ENCODE data around the gene IPO5.
A peak's percentile ranks its signal among the peaks of the same experiment; 100 is the strongest.

Gene IPO5

GRCh38 chr13:98048265-98048664 is 94.8 kb downstream of the IPO5 start:
- Histone ChIP-seq H2BK120ac (ENCODE audit: low read depth, low read length) (no peak overlapping the region), H3K27ac (replicated peaks; ENCODE audit: low read length) (no peak overlapping the region)
- no CpG with 5 or more reads among the region's 9 CpGs for WGBS, 2 donors (ENCODE audit: extremely low coverage in 2 of 2, insufficient read length in 2 of 2, insufficient replicate concordance in 1 of 2)

DNA sequence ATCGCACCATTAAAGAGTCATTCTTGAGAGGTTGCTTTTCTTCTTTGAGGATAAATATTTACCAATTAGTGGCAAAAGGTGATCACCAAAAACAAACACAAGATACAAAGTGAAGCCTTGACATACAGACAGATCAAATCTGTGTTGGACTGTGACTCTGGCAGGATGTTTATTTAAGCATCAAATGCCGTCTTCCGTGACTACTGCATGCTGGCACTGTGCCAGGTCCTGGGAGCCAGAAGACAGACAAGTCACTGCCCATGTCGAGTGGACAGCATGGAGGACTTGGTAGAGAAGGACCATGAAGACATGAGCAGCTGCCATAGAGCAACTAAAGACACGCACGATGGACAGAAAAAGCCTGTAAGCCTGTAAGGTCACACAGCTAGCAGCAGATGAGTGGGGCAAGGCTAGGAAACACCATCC is 96.6 kb downstream of the IPO5 start:
- Histone ChIP-seq H3K4me1 (ENCODE audit: control insufficient read depth in 2 of 2, insufficient read depth in 1 of 2, low read depth in 1 of 2, low read length in 2 of 2) (no peaks in the 10 kb centered on the region), H3K23ac (ENCODE audit: low read depth, low read length, poor library complexity) (no peak overlapping the region), H3K27me3 (ENCODE audit: control insufficient read depth in 3 of 3, insufficient read depth in 3 of 3, low read depth in 1 of 3, low read length in 3 of 3) (no peaks in the 10 kb centered on the region), H4K8ac (ENCODE audit: low read depth, low read length) (no peak overlapping the region), H2BK120ac (ENCODE audit: low read depth, low read length) (no peak overlapping the region), H4K91ac (ENCODE audit: low read depth, low read length, poor library complexity) (no peak overlapping the region), H3K4ac (ENCODE audit: low read length) (no peak overlapping the region), H2AFZ (ENCODE audit: low read length) (no peak overlapping the region), H3K18ac (ENCODE audit: low read length) (no peak overlapping the region), H3K14ac (ENCODE audit: low read length) (no peak overlapping the region), H2AK5ac (ENCODE audit: low read depth, low read length) (no peak overlapping the region), H3K9ac (ENCODE audit: low read depth, low read length, poor library complexity) (no peak overlapping the region), H3K79me1 (ENCODE audit: low read depth, low read length) (no peaks in the 10 kb centered on the region), H3K4me3 (ENCODE audit: low read length in 2 of 2) (peak overlapping the region in 1 of 2 donors; percentile 64), H3K4me2 (ENCODE audit: insufficient read depth, low read length, poor library complexity, severe bottlenecking) (no peak overlapping the region), H3K9me3 (replicated peaks in 1 of 2; ENCODE audit: control insufficient read depth in 2 of 2, insufficient read depth in 1 of 2, low read depth in 1 of 2, low read length in 2 of 2) (no peaks in the 10 kb centered on the region), H2BK12ac (ENCODE audit: low read length) (no peak overlapping the region), H3K27ac (replicated peaks; ENCODE audit: low read length) (no peak overlapping the region), H2BK5ac (ENCODE audit: low read length) (no peak overlapping the region), H3K36me3 (replicated peaks in 1 of 2; ENCODE audit: control insufficient read depth in 2 of 2, insufficient read depth in 2 of 2, low read length in 2 of 2) (no peaks in the 10 kb centered on the region), H2BK15ac (ENCODE audit: low read length) (no peak overlapping the region)
- no peak for DNase-seq (ENCODE audit: low spot score)
- no CpG with 5 or more reads among the region's 6 CpGs for WGBS, 2 donors (ENCODE audit: extremely low coverage in 2 of 2, insufficient read length in 2 of 2, insufficient replicate concordance in 1 of 2)

More at GRCh38 chr13:98048265-98048664, 94.8 kb downstream of the IPO5 start:
- no peak overlapping the region for H3K4me2 ChIP-seq (ENCODE audit: insufficient read depth, low read length, poor library complexity, severe bottlenecking)
- H4K91ac ChIP-seq (ENCODE audit: low read depth, low read length, poor library complexity): no peak overlapping the region
- H3K36me3 ChIP-seq (replicated peaks in 1 of 2; ENCODE audit: control insufficient read depth in 2 of 2, insufficient read depth in 2 of 2, low read length in 2 of 2): no peaks in the 10 kb centered on the region
- H3K27me3 ChIP-seq (ENCODE audit: control insufficient read depth in 3 of 3, insufficient read depth in 3 of 3, low read depth in 1 of 3, low read length in 3 of 3): no peaks in the 10 kb centered on the region
- peak overlapping the region; percentile 6 for H3K4ac ChIP-seq (ENCODE audit: low read length)
- H3K18ac ChIP-seq (ENCODE audit: low read length): no peak overlapping the region
- H3K79me1 ChIP-seq (ENCODE audit: low read depth, low read length): no peaks in the 10 kb centered on the region
- no peak overlapping the region for H2BK15ac ChIP-seq (ENCODE audit: low read length)
- no peak overlapping the region for H2BK12ac ChIP-seq (ENCODE audit: low read length)
- no peak overlapping the region for H2BK5ac ChIP-seq (ENCODE audit: low read length)
- H3K4me3 ChIP-seq (ENCODE audit: low read length in 2 of 2): no peak overlapping the region
- no peak for DNase-seq (ENCODE audit: low spot score)
- no peak overlapping the region for H2AK5ac ChIP-seq (ENCODE audit: low read depth, low read length)
- H3K14ac ChIP-seq (ENCODE audit: low read length): no peak overlapping the region
- no peaks in the 10 kb centered on the region for H3K9me3 ChIP-seq (replicated peaks in 1 of 2; ENCODE audit: control insufficient read depth in 2 of 2, insufficient read depth in 1 of 2, low read depth in 1 of 2, low read length in 2 of 2)
- no peak overlapping the region for H2AFZ ChIP-seq (ENCODE audit: low read length)
- H4K8ac ChIP-seq (ENCODE audit: low read depth, low read length): no peak overlapping the region
- no peak overlapping the region for H3K23ac ChIP-seq (ENCODE audit: low read depth, low read length, poor library complexity)
- H3K4me1 ChIP-seq (ENCODE audit: control insufficient read depth in 2 of 2, insufficient read depth in 1 of 2, low read depth in 1 of 2, low read length in 2 of 2): no peaks in the 10 kb centered on the region
- peak overlapping the region; percentile 18 for H3K9ac ChIP-seq (ENCODE audit: low read depth, low read length, poor library complexity)

DNA sequence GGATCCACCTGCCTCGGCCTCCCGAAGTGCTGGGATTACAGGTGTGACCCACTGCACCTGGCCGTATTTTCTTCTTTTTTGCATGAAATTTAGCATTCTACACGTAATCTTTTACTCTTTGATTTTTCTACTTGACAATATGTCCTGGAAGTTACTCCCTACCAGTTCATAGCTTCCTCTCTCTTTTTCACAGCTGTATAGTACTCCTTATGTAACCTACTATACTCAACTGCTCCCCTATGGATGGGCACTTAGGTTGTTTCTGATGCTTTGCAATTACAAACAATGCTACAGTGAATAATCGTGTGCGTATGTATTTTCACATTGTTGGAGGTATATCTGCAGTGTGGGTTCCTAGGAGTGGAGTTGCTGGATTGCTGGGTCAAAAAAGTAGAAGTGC is 98.9 kb downstream of the IPO5 start:
- Histone ChIP-seq H4K8ac (ENCODE audit: low read depth, low read length) (no peak overlapping the region), H3K14ac (ENCODE audit: low read length) (no peak overlapping the region), H2BK120ac (ENCODE audit: low read depth, low read length) (no peak overlapping the region), H3K36me3 (replicated peaks in 1 of 2; ENCODE audit: control insufficient read depth in 2 of 2, insufficient read depth in 2 of 2, low read length in 2 of 2) (peaks cover 0 to 3% of the 10 kb centered on the region in 2 donors), H3K4me3 (ENCODE audit: low read length in 2 of 2) (no peak overlapping the region), H2AK5ac (ENCODE audit: low read depth, low read length) (no peak overlapping the region), H3K27ac (replicated peaks; ENCODE audit: low read length) (no peak overlapping the region), H3K18ac (ENCODE audit: low read length) (no peak overlapping the region), H2BK5ac (ENCODE audit: low read length) (no peak overlapping the region), H4K91ac (ENCODE audit: low read depth, low read length, poor library complexity) (no peak overlapping the region), H3K79me1 (ENCODE audit: low read depth, low read length) (no peaks in the 10 kb centered on the region), H3K4me2 (ENCODE audit: insufficient read depth, low read length, poor library complexity, severe bottlenecking) (no peak overlapping the region), H3K9me3 (replicated peaks in 1 of 2; ENCODE audit: control insufficient read depth in 2 of 2, insufficient read depth in 1 of 2, low read depth in 1 of 2, low read length in 2 of 2) (peaks cover 0 to 3% of the 10 kb centered on the region in 2 donors), H3K27me3 (ENCODE audit: control insufficient read depth in 3 of 3, insufficient read depth in 3 of 3, low read depth in 1 of 3, low read length in 3 of 3) (peaks cover 0 to 3% (median 0%) of the 10 kb centered on the region in 3 experiments), H2BK12ac (ENCODE audit: low read length) (no peak overlapping the region), H2AFZ (ENCODE audit: low read length) (no peak overlapping the region), H3K23ac (ENCODE audit: low read depth, low read length, poor library complexity) (no peak overlapping the region), H3K9ac (ENCODE audit: low read depth, low read length, poor library complexity) (no peak overlapping the region), H3K4me1 (ENCODE audit: control insufficient read depth in 2 of 2, insufficient read depth in 1 of 2, low read depth in 1 of 2, low read length in 2 of 2) (peaks cover 0 to 4% of the 10 kb centered on the region in 2 donors), H2BK15ac (ENCODE audit: low read length) (no peak overlapping the region), H3K4ac (ENCODE audit: low read length) (no peak overlapping the region)
- no CpG with 5 or more reads among the region's 6 CpGs for WGBS, 2 donors (ENCODE audit: extremely low coverage in 2 of 2, insufficient read length in 2 of 2, insufficient replicate concordance in 1 of 2)
- no peak for DNase-seq (ENCODE audit: low spot score)

GRCh38 chr13:98054301-98054700 is 100.8 kb downstream of the IPO5 start:
- no peak overlapping the region for H3K23ac ChIP-seq (ENCODE audit: low read depth, low read length, poor library complexity)
- DNase-seq (ENCODE audit: low spot score): no peak
- WGBS, 2 donors (ENCODE audit: extremely low coverage in 2 of 2, insufficient read length in 2 of 2, insufficient replicate concordance in 1 of 2): no CpG with 5 or more reads among the region's 6 CpGs

More at GRCh38 chr13:98054301-98054700, 100.8 kb downstream of the IPO5 start:
- Histone ChIP-seq H2BK120ac (ENCODE audit: low read depth, low read length) (no peak overlapping the region), H3K9ac (ENCODE audit: low read depth, low read length, poor library complexity) (no peak overlapping the region), H4K8ac (ENCODE audit: low read depth, low read length) (no peak overlapping the region), H3K9me3 (replicated peaks in 1 of 2; ENCODE audit: control insufficient read depth in 2 of 2, insufficient read depth in 1 of 2, low read depth in 1 of 2, low read length in 2 of 2) (peaks cover 0 to 3% of the 10 kb centered on the region in 2 donors), H2AFZ (ENCODE audit: low read length) (no peak overlapping the region), H2BK5ac (ENCODE audit: low read length) (no peak overlapping the region), H3K27ac (replicated peaks; ENCODE audit: low read length) (no peak overlapping the region), H3K36me3 (replicated peaks in 1 of 2; ENCODE audit: control insufficient read depth in 2 of 2, insufficient read depth in 2 of 2, low read length in 2 of 2) (peaks cover 0 to 3% of the 10 kb centered on the region in 2 donors), H3K4me1 (ENCODE audit: control insufficient read depth in 2 of 2, insufficient read depth in 1 of 2, low read depth in 1 of 2, low read length in 2 of 2) (peaks cover 2 to 6% of the 10 kb centered on the region in 2 donors), H3K27me3 (ENCODE audit: control insufficient read depth in 3 of 3, insufficient read depth in 3 of 3, low read depth in 1 of 3, low read length in 3 of 3) (peaks cover 0 to 3% (median 0%) of the 10 kb centered on the region in 3 experiments), H2AK5ac (ENCODE audit: low read depth, low read length) (no peak overlapping the region), H3K4me3 (ENCODE audit: low read length in 2 of 2) (no peak overlapping the region), H3K79me1 (ENCODE audit: low read depth, low read length) (no peaks in the 10 kb centered on the region), H3K4me2 (ENCODE audit: insufficient read depth, low read length, poor library complexity, severe bottlenecking) (no peak overlapping the region), H2BK12ac (ENCODE audit: low read length) (peak overlapping the region; percentile 58), H3K18ac (ENCODE audit: low read length) (peak overlapping the region; percentile 87), H2BK15ac (ENCODE audit: low read length) (peak overlapping the region; percentile 58), H3K14ac (ENCODE audit: low read length) (no peak overlapping the region), H4K91ac (ENCODE audit: low read depth, low read length, poor library complexity) (no peak overlapping the region), H3K4ac (ENCODE audit: low read length) (peak overlapping the region; percentile 89)

All from neuronal stem cell (in vitro differentiated cells).